ENCODE results near the gene GADD45B.
"Not testable (repeated sequence)": the region's sequence is repeated elsewhere in the genome, so short reads cannot be mapped to it uniquely, and the experiment has no call there.

The GADD45B gene

DNA sequence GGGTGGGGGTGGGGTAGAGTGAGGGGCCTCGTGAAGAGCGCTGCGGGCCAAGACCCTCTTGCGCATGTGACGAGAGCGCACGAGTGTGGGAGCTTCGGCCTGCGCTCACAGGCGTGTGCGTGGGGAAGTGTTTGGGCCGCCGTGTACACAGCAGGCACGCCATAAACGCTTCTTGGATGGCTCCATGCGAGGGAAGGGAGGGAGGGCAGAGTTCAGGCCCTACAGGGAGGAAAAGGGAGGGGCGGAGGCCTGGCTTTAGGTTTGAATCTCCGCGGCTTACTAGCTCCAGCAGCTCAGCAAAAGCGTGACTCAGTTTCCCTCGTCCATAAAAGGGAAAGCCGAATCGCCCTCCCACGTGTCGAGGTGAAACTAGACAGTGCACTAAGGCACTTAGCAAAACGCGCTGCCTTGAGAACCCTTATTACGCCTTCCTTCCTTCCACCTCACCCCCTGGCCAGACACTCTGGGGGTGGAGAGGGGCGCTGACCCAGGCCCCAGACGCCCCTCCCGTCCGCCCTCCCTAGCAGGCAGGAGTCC, 12.5 kb downstream of the GADD45B start:
- no peak for DNase-seq (ENCODE audit: low spot score)

DNA sequence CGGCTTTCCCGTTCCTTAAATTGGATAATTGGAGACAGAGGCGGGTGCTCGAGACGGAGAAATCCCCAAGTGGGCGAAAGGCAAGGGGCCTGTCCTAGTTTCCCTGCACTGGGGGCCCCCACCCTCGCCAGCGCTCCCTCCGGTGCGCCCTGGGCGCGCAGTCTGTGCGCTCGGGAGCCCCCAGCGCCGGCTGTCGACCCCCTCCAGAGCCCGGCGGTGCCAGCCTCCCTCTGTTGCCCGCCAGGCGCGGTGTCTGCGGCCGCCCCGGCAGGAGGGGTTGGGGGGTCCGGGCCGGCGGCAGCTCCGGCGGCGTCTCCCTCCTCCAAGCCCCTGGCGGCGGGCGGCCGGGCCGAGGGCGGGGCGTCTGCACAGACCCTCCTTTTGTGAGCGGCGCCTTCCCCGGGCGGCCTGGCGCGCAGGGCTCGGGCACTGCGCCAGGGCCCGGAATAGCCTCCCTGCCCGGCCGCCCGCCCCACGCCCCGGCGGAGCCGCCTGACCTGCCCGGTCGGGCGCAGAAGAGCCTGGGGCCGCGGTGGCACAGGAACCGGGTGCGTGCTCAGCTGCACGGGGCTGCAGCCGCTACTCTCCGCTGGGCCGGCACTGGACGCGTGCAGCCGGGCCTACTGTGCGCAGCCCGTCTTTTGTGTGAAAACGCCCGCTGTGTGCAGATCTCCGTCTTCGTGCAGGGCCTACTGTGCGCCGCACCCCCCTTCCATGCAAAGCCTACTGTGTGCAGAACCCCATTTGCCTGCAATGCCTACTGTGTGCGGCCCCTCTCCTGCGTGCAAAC, 13.2 kb downstream of the GADD45B start:
- peak; percentile 66 for DNase-seq (ENCODE audit: low spot score)

DNA sequence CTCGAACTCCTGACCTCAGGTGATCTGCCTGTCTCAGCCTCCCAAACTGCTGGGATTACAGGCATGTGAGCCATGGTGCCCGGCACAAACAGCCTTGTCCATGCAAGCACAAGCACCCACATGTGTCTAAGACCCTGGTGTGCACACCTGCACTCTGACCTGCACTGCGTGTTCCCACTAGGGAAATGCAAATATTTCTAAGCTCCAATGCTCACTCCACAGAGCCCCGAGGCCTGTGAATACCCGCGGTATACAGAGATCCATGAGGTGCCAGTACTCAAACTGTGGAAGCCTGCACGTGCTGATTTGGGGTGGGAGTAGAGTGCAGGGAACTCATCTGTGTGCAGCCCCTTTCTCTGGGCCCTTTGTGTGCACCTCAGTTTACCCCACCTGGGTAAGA, 14.7 kb downstream of the GADD45B start:
- no peak for DNase-seq (ENCODE audit: low spot score)

DNA sequence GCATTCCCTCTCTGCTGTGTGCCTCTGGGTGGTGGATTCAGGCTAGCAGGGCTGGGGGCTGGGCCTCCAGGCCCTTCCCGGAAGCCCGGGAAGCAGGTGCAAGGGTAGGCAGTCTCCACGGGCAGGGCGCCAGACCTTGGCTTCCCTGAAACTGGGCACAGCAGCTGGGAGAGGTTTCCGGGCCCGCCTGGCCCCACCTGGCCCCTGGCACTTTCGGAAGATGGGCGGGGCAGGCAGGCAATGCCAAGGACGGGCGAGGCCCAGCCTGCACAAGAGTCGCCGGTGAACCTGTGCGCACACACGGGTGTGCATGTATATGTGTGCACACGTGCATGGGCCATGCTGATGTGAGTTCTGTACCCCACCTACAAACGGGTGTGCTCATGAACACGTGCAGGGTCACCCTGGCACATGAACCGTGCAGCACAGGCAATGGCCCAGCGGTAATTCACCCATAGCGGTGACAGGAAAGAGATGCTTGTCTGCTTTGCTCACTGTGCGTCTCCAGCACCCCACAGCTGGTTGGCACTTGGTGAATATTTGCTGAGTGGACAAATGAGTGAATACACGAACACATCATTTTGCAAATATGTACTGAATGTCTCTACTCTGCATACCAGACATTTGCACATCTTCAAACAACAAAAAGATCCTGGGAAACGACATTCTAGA, 15.3 kb downstream of the GADD45B start:
- DNase-seq (ENCODE audit: low spot score) = peak; percentile 97

DNA sequence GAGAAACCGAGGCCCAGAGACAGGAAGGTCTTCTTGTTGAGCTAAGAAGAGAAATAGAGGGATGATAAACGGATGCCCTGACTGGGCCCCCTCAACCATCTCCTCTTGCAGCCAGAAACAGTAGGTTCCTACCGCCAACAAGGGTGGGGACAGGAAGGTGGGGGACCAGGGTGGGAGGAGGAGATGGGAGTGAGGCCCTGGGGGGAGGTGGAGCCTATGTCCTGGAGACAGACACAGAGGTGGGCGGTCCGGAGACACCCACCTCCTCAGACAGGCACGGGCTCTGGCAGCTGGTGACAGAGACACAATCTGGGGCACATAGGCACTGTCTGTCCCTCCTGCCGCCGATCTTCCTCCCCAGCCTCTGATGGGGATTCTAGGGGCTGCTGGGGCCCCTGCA, 16.9 kb downstream of the GADD45B start:
- DNase-seq (ENCODE audit: low spot score) = no peak

DNA sequence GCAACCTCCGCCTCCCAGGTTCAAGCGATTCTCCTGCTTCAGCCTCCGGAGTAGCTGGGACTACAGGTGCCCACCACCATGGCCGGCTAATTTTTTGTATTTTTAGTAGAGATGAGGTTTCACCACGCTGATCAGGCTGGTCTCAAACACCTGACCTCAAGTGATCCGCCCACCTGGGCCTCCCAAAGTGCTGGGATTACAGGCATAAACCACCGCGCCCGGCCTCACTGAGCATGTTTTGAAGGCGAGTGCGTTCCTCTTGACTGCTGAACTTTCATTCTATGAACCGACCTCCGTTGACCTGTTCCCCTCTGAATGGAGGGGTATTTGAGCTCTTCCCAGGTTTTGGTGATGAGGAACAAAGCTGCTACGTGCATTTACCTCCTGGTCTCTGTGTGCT, 17.5 kb downstream of the GADD45B start:
- DNase-seq (ENCODE audit: low spot score) = not testable (repeated sequence)

DNA sequence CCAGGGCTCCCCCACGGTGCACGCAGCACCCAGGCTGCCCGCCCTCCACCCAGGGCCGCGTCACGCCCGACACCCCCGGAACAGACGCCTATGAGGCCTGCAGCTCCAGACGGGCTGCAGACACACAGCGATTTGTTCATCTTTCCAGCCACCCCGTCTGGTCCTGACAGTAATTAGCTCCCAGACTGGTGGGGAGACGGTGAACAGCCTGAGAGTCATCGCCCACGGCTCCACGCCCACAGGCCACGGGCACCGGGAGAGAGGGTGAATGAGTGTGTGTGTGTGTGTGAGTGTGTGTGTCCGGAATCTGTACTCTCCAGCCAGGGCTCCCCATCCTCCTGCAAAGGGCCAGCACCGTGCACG, 18.1 kb downstream of the GADD45B start:
- peak; percentile 76 for DNase-seq (ENCODE audit: low spot score)

DNA sequence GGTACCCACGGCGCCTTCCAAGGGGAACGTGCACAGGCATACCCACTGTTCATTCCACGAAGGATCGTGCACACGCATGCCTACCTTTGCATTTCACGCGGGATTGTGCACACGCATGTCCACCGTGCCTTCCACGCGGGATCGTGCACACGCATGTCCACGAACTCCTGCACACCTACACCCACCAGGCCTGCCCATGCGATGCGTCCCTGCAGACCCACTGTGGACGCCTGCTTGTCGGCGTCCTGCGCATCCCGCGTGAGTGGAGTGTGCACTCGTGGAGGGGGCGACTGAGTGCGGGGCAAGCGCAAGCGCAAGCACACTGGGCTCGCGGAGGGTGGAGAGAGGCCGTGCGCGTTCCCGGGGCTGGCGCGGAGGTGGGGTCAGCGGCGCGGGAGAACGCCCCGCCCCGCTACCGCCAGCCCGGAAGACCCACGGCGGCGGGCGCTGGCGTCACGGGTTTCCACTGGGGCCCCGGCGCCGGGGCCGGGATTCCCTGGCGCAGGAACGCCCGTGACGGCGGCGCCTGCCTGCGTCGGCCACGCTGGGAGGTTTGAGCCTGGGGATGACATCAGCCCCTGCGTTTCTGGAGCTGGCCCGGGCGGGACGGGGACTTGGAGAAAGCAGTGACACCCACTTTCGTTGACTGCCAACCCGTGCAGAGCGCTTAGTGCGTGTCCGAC, 18.7 kb downstream of the GADD45B start:
- peak; percentile 78 for DNase-seq (ENCODE audit: low spot score)

DNA sequence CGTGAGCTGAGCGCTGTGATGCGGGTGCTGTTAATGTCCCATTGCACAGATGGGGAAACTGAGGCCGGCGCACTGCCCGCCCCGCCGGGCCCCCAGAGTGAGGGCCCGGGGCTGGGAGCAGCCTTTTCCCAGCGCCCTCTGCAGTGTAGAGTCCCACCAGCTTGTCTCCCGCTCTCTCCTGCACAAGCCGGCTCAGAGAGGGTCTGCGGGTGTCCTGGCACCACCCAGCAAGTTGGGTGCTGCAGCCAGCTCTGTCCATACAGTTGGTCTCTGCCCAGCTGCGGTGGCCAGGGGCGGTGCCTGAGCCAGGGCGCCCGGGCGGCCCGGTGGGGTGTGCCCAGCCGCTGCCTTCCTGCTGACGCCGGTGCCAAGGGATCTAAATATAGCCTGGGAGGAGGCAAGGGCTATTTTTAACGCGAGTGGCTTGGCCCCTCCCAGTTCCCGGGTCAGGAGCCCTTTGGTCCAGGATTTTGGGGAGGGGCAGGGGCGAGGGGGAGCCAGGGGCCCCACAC, 19.3 kb downstream of the GADD45B start:
- peak; percentile 83 for DNase-seq (ENCODE audit: low spot score)

DNA sequence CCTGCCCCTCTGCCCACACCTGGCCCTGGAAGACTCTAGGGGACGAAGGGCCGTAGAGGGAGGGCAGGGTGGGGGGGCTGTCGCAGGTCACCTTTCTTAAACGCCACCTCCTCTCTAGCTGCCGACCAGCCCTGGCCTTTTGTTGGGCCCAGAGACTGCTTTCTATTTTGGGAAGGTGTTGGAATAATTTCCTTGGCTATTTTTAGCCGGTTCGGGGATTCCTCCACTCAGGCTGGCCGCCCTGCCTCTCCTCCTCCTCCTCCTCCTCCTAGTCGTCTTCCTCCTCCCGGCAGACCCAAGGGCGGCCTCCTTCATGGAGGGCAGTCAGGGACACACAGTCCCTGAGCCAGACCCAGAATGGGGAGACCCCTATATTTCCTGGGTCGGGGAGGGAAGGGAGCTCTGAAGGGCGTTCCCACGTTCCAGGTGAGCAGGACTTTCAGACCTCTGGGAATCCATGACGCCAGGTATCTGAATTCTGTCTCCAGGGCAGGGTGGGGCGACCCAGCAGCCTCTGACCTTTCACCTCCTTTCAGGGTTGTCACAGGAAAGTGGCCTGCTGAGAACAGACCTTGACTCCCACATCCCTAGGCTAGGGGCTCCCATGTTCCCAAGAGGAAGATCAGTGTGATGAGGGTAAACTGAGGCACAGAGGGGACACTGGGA, 19.9 kb downstream of the GADD45B start:
- DNase-seq (ENCODE audit: low spot score) = peak; percentile 47

DNA sequence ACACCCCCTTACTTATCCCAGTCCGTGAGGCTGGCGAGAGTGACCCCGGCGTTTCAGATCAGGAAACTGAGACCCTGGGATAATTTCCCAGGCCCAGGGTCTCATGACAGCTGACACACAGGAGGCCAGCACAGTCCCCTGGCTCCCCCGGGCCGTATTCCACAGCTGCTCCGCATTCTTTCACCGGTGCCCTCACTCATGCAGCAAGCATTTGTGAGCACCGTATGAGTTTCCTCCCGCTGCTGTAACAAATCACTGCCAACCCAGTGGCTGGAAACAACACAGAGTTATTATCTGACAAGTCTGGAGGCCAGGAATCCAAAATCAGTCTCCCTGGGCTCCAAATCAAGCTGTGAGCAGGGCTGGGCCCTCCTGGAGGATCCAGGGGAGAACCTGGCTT, 21.3 kb downstream of the GADD45B start:
- no peak for DNase-seq (ENCODE audit: low spot score)

DNA sequence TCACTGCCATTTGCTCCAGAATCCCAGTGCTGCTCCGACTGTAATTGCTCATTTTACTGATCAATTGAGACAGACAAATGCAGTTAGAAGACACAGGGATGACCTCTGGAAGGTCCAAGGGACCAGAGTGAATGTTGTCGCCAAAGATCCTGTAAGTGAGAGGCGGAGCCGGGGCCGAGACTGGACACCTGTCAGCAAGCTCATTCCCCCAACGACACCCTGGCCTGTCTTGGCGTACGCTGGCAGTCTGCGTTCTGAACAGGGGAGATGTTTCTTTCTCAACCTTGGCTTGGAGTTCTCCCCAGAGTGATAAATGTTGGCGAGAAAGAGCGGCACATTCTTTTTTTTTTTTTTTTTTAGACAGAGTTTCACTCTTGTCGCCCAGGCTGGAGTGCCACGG, 24.2 kb downstream of the GADD45B start:
- no peak for DNase-seq (ENCODE audit: low spot score)

DNA sequence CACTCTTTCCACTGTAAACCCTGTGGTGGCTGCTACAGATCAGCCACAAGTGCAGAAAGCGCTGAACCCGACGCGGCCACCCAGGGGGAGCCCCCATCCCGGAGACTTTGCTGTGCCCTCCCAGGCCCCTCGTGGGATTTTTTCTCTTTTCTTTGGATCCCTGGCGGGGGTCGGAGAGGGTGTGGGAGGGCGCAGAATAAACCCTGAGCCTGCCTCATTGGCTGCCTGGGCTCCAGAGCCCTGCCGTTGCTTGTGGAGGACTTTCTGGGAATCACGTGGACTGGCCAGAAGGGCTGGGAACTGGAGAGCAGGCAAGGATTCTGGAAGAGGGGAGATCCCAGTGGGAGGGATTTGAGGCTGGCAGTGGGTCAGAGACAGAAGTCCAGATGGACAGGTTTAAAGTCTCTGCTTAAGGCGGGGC, 24.9 kb downstream of the GADD45B start:
- no peak for DNase-seq (ENCODE audit: low spot score)

DNA sequence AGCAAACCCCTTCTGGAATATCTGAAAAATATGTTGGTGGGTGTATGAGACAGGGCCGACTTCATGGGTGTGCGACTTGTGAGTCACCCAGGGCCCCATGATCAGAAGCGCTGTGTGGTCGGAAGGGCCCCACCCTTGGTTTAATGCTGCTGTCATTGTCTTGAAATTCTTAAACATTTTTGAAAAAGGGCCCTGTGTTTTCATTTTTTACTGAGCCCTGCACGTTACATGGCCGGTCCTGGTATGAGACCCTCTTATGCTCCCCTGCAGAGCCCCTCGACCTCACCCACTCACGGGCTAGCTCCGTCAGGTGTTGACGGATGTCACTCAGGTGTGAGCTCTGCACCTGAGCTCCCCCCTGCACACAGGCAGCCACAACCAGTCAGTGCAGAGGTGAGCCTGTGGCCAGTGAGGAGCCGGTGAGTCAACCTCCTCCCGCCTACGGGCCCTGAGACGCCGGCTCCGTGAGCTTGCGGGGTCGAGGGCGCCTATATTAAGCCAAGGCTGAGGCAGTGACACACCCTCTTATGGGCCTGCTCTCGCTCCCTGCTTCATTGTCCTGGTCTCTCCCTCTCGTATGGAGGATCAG, 27.7 kb downstream of the GADD45B start:
- DNase-seq (ENCODE audit: low spot score) = peak; percentile 80

DNA sequence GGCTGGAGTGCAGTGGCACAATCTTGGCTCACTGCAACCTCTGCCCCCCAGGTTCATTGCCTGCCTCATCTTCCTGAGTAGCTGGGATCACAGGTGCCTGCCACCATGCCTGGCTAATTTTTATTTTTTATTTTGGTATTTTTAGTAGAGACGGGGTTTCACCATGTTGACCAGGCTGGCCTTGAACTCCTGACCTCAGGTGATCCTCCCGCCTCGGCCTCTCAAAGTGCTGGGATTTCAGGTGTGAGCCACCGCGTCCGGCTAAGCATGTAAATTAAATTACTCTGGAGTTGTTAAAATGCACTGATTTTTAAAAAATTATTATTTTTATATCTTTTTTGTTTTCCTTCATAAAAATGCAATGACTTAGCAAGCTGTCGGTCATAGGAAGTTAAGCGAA, 30.7 kb downstream of the GADD45B start:
- DNase-seq (ENCODE audit: low spot score) = not testable (repeated sequence)

DNA sequence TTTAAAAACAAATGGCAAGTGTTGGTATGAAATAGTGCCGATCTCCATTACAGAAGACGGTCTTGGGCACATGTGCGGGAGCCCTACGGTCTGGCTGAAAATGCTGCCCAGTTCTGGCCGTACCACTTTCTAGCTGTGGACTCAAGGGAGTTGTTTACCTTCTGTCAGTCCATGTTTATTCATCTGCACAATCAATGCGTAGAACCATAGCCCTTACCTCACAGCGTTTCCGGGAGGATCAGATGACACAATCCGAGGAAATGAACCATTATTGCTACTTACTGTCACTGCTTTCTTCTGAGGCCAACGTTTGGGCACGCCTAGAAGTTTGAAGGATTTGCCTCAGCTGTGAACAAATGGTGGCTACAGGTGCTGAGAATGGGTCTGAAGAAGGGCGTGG, 31.2 kb downstream of the GADD45B start:
- DNase-seq (ENCODE audit: low spot score) = peak; percentile 64

DNA sequence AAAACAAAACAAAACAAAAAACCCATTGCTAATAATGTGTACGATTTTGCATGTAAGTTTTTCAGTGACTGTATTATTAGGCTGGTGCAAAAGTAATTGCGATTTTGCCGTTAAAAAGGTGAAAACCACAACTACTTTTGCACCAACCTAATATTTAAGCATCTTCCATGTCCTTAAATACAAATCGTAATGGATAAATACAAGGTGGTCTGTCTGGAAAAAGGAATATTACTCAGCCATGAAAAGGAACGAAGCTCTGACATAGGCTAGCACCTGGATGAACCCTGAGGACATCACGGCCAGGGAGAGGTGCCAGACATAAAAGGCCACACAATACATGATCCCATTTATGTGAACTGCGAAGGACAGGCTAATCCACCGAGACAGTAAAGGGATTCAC, 33.2 kb downstream of the GADD45B start:
- DNase-seq (ENCODE audit: low spot score) = no peak

DNA sequence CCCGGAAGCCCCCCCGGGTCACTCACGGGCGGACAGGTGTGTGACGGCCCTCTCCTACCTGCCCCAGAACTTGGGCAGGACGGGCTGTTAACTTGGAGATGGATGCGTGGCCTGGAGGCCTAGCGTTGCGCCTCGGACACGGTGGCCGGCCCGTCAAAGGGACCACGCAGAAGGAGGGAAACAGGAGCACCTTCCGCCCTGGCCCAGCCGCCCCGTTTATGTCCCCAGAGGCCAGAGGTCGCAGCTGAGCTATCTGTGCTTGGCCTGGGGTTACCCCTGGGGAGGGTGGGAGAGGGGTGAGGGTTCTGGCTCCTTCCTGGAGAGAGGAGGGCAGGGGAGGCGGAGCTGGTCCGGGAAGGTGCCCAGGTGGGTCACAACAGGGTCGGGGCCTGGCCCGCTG, 35.6 kb downstream of the GADD45B start:
- DNase-seq (ENCODE audit: low spot score) = no peak

DNA sequence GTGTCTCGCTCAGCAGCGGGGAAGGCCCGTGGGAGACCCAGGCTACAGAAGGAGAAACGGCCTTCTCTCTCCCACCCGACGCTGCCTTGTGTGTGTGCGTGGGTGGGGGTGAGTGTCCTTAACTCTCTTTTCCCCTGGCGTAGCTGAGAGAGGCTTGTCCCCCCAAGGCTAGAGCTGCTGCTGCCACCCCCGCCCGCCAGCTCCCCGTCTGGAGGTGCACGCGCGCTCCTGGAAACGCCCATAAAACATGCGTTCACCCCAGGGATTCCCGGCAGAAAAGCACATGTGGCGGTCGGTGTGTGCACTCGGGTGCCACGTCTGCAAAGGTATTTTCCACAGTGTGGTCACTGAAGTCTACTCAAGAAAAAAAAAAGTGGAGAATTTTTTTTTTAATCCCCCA, 36.1 kb downstream of the GADD45B start:
- no peak for DNase-seq (ENCODE audit: low spot score)

DNA sequence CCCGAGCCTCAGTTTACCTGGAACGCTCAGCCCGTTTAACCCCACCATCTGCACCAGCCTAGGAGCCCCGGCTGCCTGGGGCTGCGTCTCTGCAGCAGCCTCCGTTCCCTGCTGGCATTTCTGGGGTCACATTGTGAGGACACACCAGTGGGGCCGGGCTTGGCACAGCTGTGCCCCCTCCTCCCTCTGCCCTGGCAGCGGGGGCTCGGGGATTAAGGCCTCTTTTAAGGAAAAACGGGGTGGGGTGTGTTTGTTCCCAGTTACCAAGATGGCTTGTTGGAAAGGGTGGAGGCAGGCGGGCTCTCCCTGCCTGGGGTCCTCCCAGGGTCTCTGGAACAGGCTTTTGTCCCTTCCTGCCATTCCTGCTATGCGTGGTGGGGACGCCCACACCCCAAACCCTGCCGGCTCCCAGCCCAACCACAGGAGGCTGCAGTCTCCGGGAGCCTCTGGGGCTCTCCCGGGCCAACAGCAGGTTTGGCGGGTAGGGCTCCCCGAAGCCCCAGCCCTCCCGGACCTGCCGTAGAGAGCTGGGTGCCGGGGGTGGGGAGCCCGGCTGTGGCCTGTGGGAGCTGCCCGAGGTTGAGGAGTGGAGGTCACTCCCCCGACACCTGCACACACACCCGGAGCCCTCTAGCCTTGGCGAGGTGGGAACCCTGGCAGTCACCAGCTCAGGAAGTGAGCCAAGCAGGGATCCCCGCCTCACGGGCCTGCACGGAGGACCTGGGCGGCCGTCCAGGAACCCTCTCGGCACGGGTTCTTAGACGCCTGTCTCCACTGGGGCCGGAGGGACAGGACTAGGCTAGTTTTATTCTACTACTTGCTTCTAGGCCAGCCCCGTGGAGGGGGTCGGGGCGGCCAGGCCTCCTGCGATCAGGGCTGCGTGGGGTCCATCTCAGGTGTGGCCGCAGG, 36.9 kb downstream of the GADD45B start:
- no peak for DNase-seq (ENCODE audit: low spot score)

All from kidney tubule cell (primary cell).